Smooth muscle cell (in vitro differentiated cells): Measurements from ENCODE around the gene ZNG1A. TPM values are rescaled to one million over a fixed set of nuclear protein-coding genes. Genes with fewer than 3 reads are reported as not detected.
"Not testable (repeated sequence)": the region's sequence is repeated elsewhere in the genome, so short reads cannot be mapped to it uniquely, and the experiment has no call there.

Experiments
- DNase-seq: peaks from one replicate; lab custom pipeline; 2025; ENCODE audit not compliant: unreplicated experiment; lab: John Stamatoyannopoulos, UW
- H2AFZ ChIP-seq: fragments of 200-600 bp; sonication (generic); 2 replicates; pipeline ENCODE4 v1.6.0; 2016; ENCODE audit warnings: antibody characterized with exemption, low read depth, mild to moderate bottlenecking
- H3F3A ChIP-seq: fragments of 200-600 bp; sonication (generic); 2 replicates; pipeline ENCODE4 v1.6.0; 2017; ENCODE audit warnings: antibody characterized with exemption, low read depth
- H3K27ac ChIP-seq: fragments of 200-600 bp; sonication (generic); 2 replicates; pipeline ENCODE4 v1.5.1; 2016; ENCODE audit warnings: low read depth, mild to moderate bottlenecking
- H3K27me3 ChIP-seq: fragments of 200-600 bp; sonication (generic); 2 replicates; pipeline ENCODE4 v1.6.1; 2016; ENCODE audit warnings: low read depth, mild to moderate bottlenecking
- H3K36me3 ChIP-seq: fragments of 200-600 bp; sonication (generic); 2 replicates; pipeline ENCODE4 v1.5.1; 2016; ENCODE audit warnings: low read depth
- H3K4me1 ChIP-seq: fragments of 200-600 bp; sonication (generic); 2 replicates; pipeline ENCODE4 v1.5.1; 2016; ENCODE audit warnings: low read depth
- H3K4me2 ChIP-seq: fragments of 200-600 bp; sonication (generic); 2 replicates; pipeline ENCODE4 v1.6.0; 2016; ENCODE audit warnings: mild to moderate bottlenecking
- H3K4me3 ChIP-seq: fragments of 200-600 bp; sonication (generic); 2 replicates; pipeline ENCODE4 v1.5.1; 2016; ENCODE audit warnings: mild to moderate bottlenecking
- H3K79me2 ChIP-seq: fragments of 200-600 bp; sonication (generic); 2 replicates; pipeline ENCODE4 v1.6.0; 2016; ENCODE audit warnings: low read depth, mild to moderate bottlenecking
- H3K9ac ChIP-seq: fragments of 200-600 bp; sonication (generic); 2 replicates; pipeline ENCODE4 v1.6.0; 2016; ENCODE audit warnings: low read depth
- H3K9me3 ChIP-seq: fragments of 200-600 bp; sonication (generic); replicated peaks from 2 replicates; pipeline ENCODE4 v1.5.1; 2016; ENCODE audit warnings: low read depth
- H4K20me1 ChIP-seq: fragments of 200-600 bp; sonication (generic); 2 replicates; pipeline ENCODE4 v1.6.0; 2016; ENCODE audit warnings: low read depth
- WGBS: methylation state at CpG from one replicate; pipeline ENCODE4 v1.1.7; 2016; ENCODE audit warnings: low lambda C conversion rate; 5-methylcytosine and 5-hydroxymethylcytosine counted together
- polyA plus RNA-seq: library from polyadenylated mRNA; unstranded; fragments of >200 nt; fragmentation: Nextera tagmentation; extraction: Ambion mirVana; gene quantifications from 2 replicates; pipeline ENCODE4 v1.2.1, GENCODE V29; 2016
- total RNA-seq: library from RNA; depleted of rRNA; stranded (reverse); fragments of >200 nt; gene quantifications from 2 replicates; pipeline ENCODE4 v1.2.3, GENCODE V29; 2014

ZNG1A gene
- total and polyA plus RNA-seq, 2 experiments from 2014 or later = 31.1 to 37.5 TPM

DNA sequence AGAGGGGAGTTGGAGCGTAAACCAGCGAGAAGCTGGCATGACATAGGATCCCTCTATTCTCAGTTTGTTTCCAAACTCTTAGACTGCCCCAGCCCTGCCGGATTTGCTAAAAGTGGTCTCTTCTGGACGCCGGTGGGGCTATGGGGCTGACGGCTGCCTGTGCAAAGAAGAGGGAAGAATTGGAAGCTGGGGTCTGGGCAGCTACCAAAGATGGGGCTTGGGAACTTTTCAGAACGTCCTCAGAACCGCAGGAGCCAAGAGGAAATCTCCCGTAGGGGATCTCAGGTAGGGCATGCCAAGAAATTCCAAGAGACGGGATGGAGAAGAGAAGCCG, 63.8 kb downstream of the ZNG1A start:
- H2AFZ ChIP-seq, DNase-seq, H3K79me2 ChIP-seq, H3K36me3 ChIP-seq, H3F3A ChIP-seq, H3K9me3 ChIP-seq, H4K20me1 ChIP-seq, H3K27ac ChIP-seq, H3K9ac ChIP-seq, H3K4me1 ChIP-seq: not testable (repeated sequence)
- peak overlapping the region; percentile 86 for H3K4me2 ChIP-seq
- peak overlapping the region; percentile 47 for H3K4me3 ChIP-seq
- 6% methylated on average over 11 of the region's 11 CpGs for WGBS
- H3K27me3 ChIP-seq = peaks cover 74% of the 10 kb centered on the region

DNA sequence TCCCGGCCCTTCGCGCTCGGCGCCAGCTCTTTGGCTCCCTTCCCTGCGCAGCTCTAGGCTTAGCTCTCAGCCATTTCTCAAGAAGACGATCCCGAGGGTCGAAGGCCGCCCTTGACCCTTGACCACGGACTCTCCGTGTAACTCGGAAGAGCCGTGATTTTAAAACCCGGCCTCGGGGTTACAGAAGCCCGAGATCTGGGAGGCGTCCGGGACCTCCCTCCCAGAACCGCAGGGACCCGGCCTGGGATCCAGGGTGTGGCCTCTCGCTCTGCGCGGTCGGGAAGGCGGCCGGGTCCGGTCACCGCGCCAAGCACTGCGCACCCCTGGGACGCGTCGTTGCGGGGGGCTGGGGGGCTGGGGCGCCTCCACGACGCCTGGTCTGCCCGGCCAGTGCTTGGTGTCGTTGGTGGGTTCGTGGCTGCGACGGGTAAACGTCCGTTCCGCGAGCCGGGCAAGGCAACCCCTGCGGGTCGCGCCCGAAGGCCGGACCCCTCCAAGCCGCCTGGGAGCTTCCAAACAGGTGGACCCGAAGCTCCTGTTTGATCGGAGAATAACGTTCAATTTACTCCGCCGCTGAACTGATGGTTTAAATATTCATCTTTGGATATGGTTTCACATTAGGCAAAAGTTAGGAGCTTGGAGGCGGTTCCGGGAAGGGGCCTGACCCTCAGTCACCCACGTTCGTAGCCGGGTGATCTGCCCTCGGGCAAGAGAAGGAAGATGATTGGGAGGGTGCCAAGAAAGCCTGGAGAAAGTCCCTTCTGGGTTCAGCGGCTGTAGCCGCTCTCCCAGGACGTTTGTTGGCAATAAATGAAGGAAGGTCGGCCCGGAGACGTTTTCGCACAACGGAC, 64.4 kb downstream of the ZNG1A start:
- 3% methylated on average over 72 of the region's 73 CpGs for WGBS
- H3K9me3 ChIP-seq, H3K9ac ChIP-seq, DNase-seq, H3F3A ChIP-seq, H3K27ac ChIP-seq, H3K79me2 ChIP-seq, H4K20me1 ChIP-seq, H3K36me3 ChIP-seq, H2AFZ ChIP-seq, H3K4me1 ChIP-seq: not testable (repeated sequence)
- H3K4me3 ChIP-seq = peak overlapping the region; percentile 47
- H3K4me2 ChIP-seq = peak overlapping the region; percentile 86
- H3K27me3 ChIP-seq = peaks cover 80% of the 10 kb centered on the region

GRCh38 chr9:113468-114266, 65.2 kb downstream of the ZNG1A start:
- not testable (repeated sequence) for H3K4me1 ChIP-seq, H3K9me3 ChIP-seq, H4K20me1 ChIP-seq, H3K36me3 ChIP-seq, H3K9ac ChIP-seq, H3K27ac ChIP-seq, H3F3A ChIP-seq, H3K79me2 ChIP-seq, DNase-seq
- Histone ChIP-seq H3K4me3 (peak overlapping the region; percentile 47), H3K27me3 (peaks cover 87% of the 10 kb centered on the region), H2AFZ (peak overlapping the region; percentile 48), H3K4me2 (peak overlapping the region; percentile 86)
- 2% methylated on average over 96 of the region's 111 CpGs for WGBS

GRCh38 chr9:112589-113467, 66.0 kb downstream of the ZNG1A start:
- not testable (repeated sequence) for H3K4me1 ChIP-seq, H3K9me3 ChIP-seq, H3K36me3 ChIP-seq, H3F3A ChIP-seq, H3K27ac ChIP-seq, H4K20me1 ChIP-seq, H3K9ac ChIP-seq, DNase-seq, H3K79me2 ChIP-seq
- Histone ChIP-seq H3K27me3 (peaks cover 88% of the 10 kb centered on the region), H2AFZ (peak overlapping the region; percentile 48), H3K4me3 (peak overlapping the region; percentile 47), H3K4me2 (peak overlapping the region; percentile 86)
- 11% methylated on average over 37 of the region's 55 CpGs for WGBS

DNA sequence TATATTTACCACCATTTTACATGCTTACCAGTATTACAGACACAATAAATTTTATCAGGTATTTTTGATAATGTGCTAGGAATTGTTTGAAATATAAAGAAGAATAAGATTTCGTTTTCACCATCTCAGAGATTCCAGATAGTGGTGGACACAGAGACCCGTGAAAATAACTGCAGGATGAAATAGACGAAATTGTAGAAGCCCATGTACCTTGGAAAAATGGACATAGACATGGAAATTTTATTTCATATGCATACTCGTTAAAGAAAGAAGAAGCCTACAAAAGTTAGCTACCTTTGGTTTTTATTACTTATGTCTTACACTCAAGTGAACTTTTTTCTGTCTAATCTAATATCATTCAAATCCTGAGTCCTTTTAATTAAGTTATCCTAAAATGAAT, 68.2 kb downstream of the ZNG1A start:
- H3K27ac ChIP-seq, H3K79me2 ChIP-seq, H2AFZ ChIP-seq, H3K4me1 ChIP-seq, H3K9me3 ChIP-seq, H3K4me2 ChIP-seq, H3K9ac ChIP-seq, DNase-seq, H4K20me1 ChIP-seq, H3K4me3 ChIP-seq, H3K36me3 ChIP-seq, H3F3A ChIP-seq: not testable (repeated sequence)
- peaks cover 84% of the 10 kb centered on the region for H3K27me3 ChIP-seq
- WGBS = 38% methylated on average over 4 of the region's 4 CpGs

DNA sequence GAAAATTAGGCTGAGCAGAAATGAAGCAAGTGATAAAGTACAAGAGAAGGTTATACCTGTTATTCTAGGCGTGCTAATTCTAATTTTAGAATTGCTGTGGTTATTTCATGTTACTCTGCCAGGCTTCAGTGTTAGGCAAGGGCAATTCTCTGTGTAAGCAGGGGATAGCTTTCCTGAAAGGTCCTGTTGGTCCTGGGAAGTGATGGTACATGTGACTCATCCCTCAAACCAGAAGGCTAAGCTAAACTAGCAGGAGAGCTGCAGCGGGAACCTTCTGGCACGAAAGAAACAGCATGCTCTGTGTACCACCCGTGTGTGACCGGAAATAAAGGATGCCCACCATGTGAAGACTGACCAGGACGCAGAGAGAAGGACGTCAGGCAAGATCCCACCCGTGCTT, 69.3 kb downstream of the ZNG1A start:
- not testable (repeated sequence) for DNase-seq, H2AFZ ChIP-seq, H3K4me2 ChIP-seq, H3K9ac ChIP-seq, H3K9me3 ChIP-seq, H3K79me2 ChIP-seq, H3F3A ChIP-seq, H3K36me3 ChIP-seq, H4K20me1 ChIP-seq, H3K27ac ChIP-seq, H3K4me3 ChIP-seq, H3K4me1 ChIP-seq
- peaks cover 74% of the 10 kb centered on the region for H3K27me3 ChIP-seq
- WGBS = 50% methylated on average over 8 of the region's 8 CpGs

GRCh38 chr9:108742-109495, 69.9 kb downstream of the ZNG1A start:
- not testable (repeated sequence) for H3K36me3 ChIP-seq, H3K27ac ChIP-seq, H3K79me2 ChIP-seq, H4K20me1 ChIP-seq, H3K4me2 ChIP-seq, DNase-seq, H3K4me1 ChIP-seq, H2AFZ ChIP-seq, H3F3A ChIP-seq, H3K9me3 ChIP-seq, H3K4me3 ChIP-seq, H3K9ac ChIP-seq
- 44% methylated on average over 22 of the region's 22 CpGs for WGBS
- peaks cover 71% of the 10 kb centered on the region for H3K27me3 ChIP-seq
